ENCODE measurements around the gene ABCC8.

The ABCC8 gene

GRCh38 chr11:17403980-17404759 is 72.5 kb downstream of the ABCC8 start:
- no peak for DNase-seq

- DNase-seq: no peak
Observed at GRCh38 chr11:17402486-17402885, 74.2 kb downstream of the ABCC8 start.

- DNase-seq: no peak
Observed at GRCh38 chr11:17401841-17402240, 74.8 kb downstream of the ABCC8 start.

GRCh38 chr11:17401316-17401715 is 75.3 kb downstream of the ABCC8 start:
- no peak for DNase-seq

- DNase-seq: no peak
Observed at GRCh38 chr11:17400048-17400775, 76.4 kb downstream of the ABCC8 start.

- DNase-seq: no peak
Observed at GRCh38 chr11:17399236-17399635, 77.4 kb downstream of the ABCC8 start.

GRCh38 chr11:17397311-17398002 is 79.2 kb downstream of the ABCC8 start:
- no peak for DNase-seq

GRCh38 chr11:17396598-17397310 is 79.9 kb downstream of the ABCC8 start:
- no peak for DNase-seq

GRCh38 chr11:17395978-17396377 is 80.7 kb downstream of the ABCC8 start:
- no peak for DNase-seq

GRCh38 chr11:17395554-17395961 is 81.1 kb downstream of the ABCC8 start:
- DNase-seq: no peak

- no peak for DNase-seq
Observed at GRCh38 chr11:17394743-17395390, 81.8 kb downstream of the ABCC8 start.

- DNase-seq: no peak
Observed at GRCh38 chr11:17393472-17393871, 83.2 kb downstream of the ABCC8 start.

GRCh38 chr11:17392872-17393271 is 83.8 kb downstream of the ABCC8 start:
- DNase-seq: no peak

- no peak for DNase-seq
Observed at GRCh38 chr11:17391493-17392355, 84.9 kb downstream of the ABCC8 start.

- DNase-seq: no peak
Observed at GRCh38 chr11:17389957-17390649, 86.5 kb downstream of the ABCC8 start.

GRCh38 chr11:17389211-17389956 is 87.3 kb downstream of the ABCC8 start:
- DNase-seq: peak; percentile 82

GRCh38 chr11:17388609-17389210 is 87.9 kb downstream of the ABCC8 start, which contains the start of gene KCNJ11:
TSS of gene KCNJ11 (minus strand) at chr11:17388659. CDS start at chr11:17388091, 568 bp downstream.
- peak; percentile 62 for DNase-seq

- no peak for DNase-seq
Observed at GRCh38 chr11:17387811-17388210, 88.8 kb downstream of the ABCC8 start.

GRCh38 chr11:17387254-17387653 is 89.4 kb downstream of the ABCC8 start:
- no peak for DNase-seq

Data from right kidney (tissue), 1 donor.